Prostate gland (tissue), 2 donors: ENCODE data around the gene PAPPA. TPM values are rescaled to one million over a fixed set of nuclear protein-coding genes. Genes with fewer than 3 reads are reported as not detected.

Experiments
- DNase-seq: peaks from one replicate; pipeline ENCODE4 v3.0.0-alpha.2; 2019; ENCODE audit warnings: low spot score
- H3K27ac ChIP-seq, 2 donors: fragments of 200-600 bp; sonication (generic); 2 replicates each; pipeline ENCODE4 v1.5.1; 2017 to 2019
- H3K27me3 ChIP-seq: fragments of 200-600 bp; sonication (generic); replicated peaks from 2 replicates; pipeline ENCODE4 v1.5.1; 2019; ENCODE audit not compliant: insufficient read depth
- H3K36me3 ChIP-seq, 2 donors: fragments of 200-600 bp; sonication (generic); 1 replicate in 1 of 2; 2 replicates in 1 of 2; pipeline versions ENCODE4 v1.5.1 to v1.8.1; 2017 to 2019
- H3K4me1 ChIP-seq: fragments of 200-600 bp; sonication (generic); replicated peaks from 2 replicates; pipeline ENCODE4 v1.5.1; 2019
- H3K4me3 ChIP-seq, 2 donors: fragments of 200-600 bp; sonication (generic); 2 replicates each; pipeline ENCODE4 v1.5.1; 2017 to 2019
- H3K9me3 ChIP-seq: fragments of 200-600 bp; sonication (generic); 2 replicates; pipeline ENCODE4 v1.5.1; 2017
- CTCF ChIP-seq, 4 experiments: fragments of 200-600 bp in 2 of 4; fragments of 450-650 bp in 2 of 4; sonication (generic) in 2 of 4; IDR thresholded peaks; 1 replicate in 3 of 4; 2 replicates in 1 of 4; pipeline ENCODE4 v1.5.1; 2016 to 2019; ENCODE audit warnings: antibody characterized with exemption in 4 of 4, mild to moderate bottlenecking in 2 of 4, moderate library complexity in 2 of 4
- POLR2A ChIP-seq: fragments of 450-650 bp; IDR thresholded peaks from one replicate; pipeline ENCODE4 v1.6.1; 2016; ENCODE audit warnings: antibody characterized with exemption, mild to moderate bottlenecking
- POLR2AphosphoS5 ChIP-seq: sonication (generic); formaldehyde crosslinking; IDR thresholded peaks from one replicate; pipeline ENCODE4 v1.6.1; 2017; ENCODE audit warnings: antibody characterized with exemption
- WGBS: methylation state at CpG from one replicate; pipeline ENCODE4 v1.1.5; 2018; 5-methylcytosine and 5-hydroxymethylcytosine counted together
- intact Hi-C: fragments of 100-400 bp; cut with DNase I; formaldehyde crosslinking; loops from one replicate; pipeline ENCODE4 v1.14.2; 2022
- total RNA-seq, 2 donors: library from RNA; depleted of rRNA; stranded (reverse); fragments of >200 nt; gene quantifications; one replicate each; pipeline ENCODE4 v1.1.0, GENCODE V29; 2016

PAPPA gene
- total RNA-seq, 2 donors from 2014 or later, result 0.27 to 1.8 TPM

DNA sequence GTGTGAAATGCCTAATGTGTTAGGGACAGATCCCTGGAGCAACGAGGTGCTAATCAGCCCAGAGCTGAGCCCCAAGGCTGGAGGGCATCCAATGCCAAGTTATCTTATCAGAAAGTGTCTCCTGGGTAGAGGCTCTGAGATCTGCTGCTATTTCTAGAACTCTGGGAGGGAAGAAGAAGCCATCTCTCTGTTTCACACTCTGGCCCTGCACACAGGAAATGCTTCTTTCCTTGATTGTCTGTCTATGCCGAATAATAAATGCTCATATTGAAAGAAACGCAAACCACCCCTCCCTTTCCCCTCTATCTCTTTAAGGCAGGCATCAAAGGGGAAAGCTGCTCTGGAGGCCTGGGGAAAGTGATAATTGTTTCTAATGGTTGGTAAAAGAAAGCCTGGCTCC, 166.7 kb downstream of the PAPPA start:
- H3K27me3 ChIP-seq, result no peaks in the 10 kb centered on the region
- H3K36me3 ChIP-seq, result no peaks in the 10 kb centered on the region
- WGBS, result 48% methylated on average over 3 of the region's 3 CpGs
- H3K9me3 ChIP-seq, result no peaks in the 10 kb centered on the region
- H3K4me3 ChIP-seq, result no peak overlapping the region
- TF ChIP-seq POLR2A (no peak), CTCF (IDR thresholded peaks at IDR 0.05) (no peak), POLR2AphosphoS5 (no peak)
- no peak overlapping the region for H3K27ac ChIP-seq
- intact Hi-C loops, result no loop called here
- H3K4me1 ChIP-seq, result no peaks in the 10 kb centered on the region
- no peak for DNase-seq

DNA sequence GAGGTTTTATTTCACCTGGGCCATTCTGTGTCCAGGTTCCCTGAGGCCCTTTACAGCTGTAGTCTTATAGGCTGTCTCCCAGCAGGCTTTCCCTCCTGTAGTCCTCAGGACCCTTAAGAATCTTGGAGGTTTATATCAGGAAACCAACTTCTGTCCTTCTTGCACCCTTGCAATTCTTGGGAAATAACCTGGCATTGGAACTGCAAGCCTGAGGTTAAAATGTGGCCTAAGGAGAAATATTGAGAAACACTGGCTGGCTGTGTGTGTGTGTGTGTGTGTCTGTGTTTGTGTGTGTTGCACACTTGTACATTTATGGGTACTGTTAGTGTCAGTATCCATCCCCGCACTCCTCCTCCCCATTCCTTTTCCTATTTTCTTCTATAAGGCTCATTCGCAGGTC, 168.9 kb downstream of the PAPPA start:
- H3K27me3 ChIP-seq, result no peaks in the 10 kb centered on the region
- WGBS, result 62% methylated on average over 2 of the region's 2 CpGs
- no peak for DNase-seq
- no peaks in the 10 kb centered on the region for H3K4me1 ChIP-seq
- H3K4me3 ChIP-seq, result no peak overlapping the region
- H3K27ac ChIP-seq, result no peak overlapping the region
- intact Hi-C loops, result no loop called here
- H3K9me3 ChIP-seq, result no peaks in the 10 kb centered on the region
- no peaks in the 10 kb centered on the region for H3K36me3 ChIP-seq
- TF ChIP-seq POLR2AphosphoS5, result no peak
- TF ChIP-seq CTCF (IDR thresholded peaks at IDR 0.05), result no peak
- no peak for TF ChIP-seq POLR2A

DNA sequence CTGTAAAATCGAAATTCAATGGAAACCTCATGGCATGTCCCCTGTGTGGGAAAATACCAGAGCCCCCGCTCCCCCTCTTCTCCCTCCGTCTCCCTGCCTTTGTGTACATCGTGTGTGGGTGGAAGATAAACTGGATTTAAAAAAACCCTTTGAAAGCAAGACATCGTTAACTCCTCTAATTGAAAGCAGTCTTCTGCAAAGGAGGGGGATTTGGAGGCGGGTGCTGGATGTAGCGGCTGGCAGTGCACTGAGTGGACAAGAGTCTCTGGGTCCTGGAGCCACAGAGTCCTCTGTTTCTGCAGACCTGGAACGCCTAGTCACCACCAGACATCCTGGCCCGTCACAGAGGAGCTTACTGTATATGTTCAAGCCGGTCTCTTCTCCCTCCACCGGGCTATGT, 169.4 kb downstream of the PAPPA start:
- no peak for DNase-seq
- Histone ChIP-seq H3K36me3 (no peaks in the 10 kb centered on the region), H3K4me1 (no peaks in the 10 kb centered on the region), H3K9me3 (no peaks in the 10 kb centered on the region), H3K4me3 (no peak overlapping the region), H3K27me3 (no peaks in the 10 kb centered on the region), H3K27ac (no peak overlapping the region)
- intact Hi-C loops, result no loop called here
- TF ChIP-seq POLR2AphosphoS5 (no peak), POLR2A (no peak), CTCF (IDR thresholded peaks at IDR 0.05) (no peak)
- 36% methylated on average over 11 of the region's 11 CpGs for WGBS

GRCh38 chr9:116323571-116323970, 170.0 kb downstream of the PAPPA start:
- no peak overlapping the region for H3K27ac ChIP-seq
- H3K9me3 ChIP-seq, result no peaks in the 10 kb centered on the region
- no peaks in the 10 kb centered on the region for H3K36me3 ChIP-seq
- intact Hi-C loops, result no loop called here
- TF ChIP-seq POLR2A, result no peak
- no peak for TF ChIP-seq POLR2AphosphoS5
- no peak for TF ChIP-seq CTCF (IDR thresholded peaks at IDR 0.05)
- no peak overlapping the region for H3K4me3 ChIP-seq
- no peaks in the 10 kb centered on the region for H3K27me3 ChIP-seq
- H3K4me1 ChIP-seq, result no peaks in the 10 kb centered on the region
- no peak for DNase-seq

DNA sequence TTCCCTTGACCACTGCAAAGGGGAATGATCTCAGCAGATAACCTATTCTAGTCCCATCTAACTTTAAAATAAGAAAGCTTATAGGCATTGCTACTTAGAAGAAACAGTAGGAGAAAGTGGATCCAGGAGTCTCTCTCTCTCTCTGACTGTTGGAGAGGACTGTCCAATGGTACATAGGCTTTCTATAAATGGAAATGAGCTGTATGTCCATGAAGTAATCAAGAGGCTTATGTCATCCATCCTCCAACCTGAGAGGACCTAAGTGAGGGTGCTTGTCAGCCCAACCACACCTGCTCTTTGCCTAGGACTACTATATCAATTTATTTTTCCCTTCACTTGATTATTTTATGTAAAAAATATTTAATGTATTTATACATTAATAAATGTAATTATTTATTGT, 172.3 kb downstream of the PAPPA start:
- H3K27me3 ChIP-seq, result no peaks in the 10 kb centered on the region
- no peak overlapping the region for H3K27ac ChIP-seq
- no peaks in the 10 kb centered on the region for H3K9me3 ChIP-seq
- intact Hi-C loops, result no loop called here
- no peak for DNase-seq
- H3K4me1 ChIP-seq, result no peaks in the 10 kb centered on the region
- no peak overlapping the region for H3K4me3 ChIP-seq
- TF ChIP-seq CTCF (IDR thresholded peaks at IDR 0.05), result no peak
- no peak for TF ChIP-seq POLR2A
- TF ChIP-seq POLR2AphosphoS5, result no peak
- no peaks in the 10 kb centered on the region for H3K36me3 ChIP-seq
